ENCODE measurements around the gene DTNA. TPM values are rescaled to one million over a fixed set of nuclear protein-coding genes. Genes with fewer than 3 reads are reported as not detected.

DTNA gene
- polyA plus RNA-seq = 38.2 and 75.9 TPM in 2 replicates

DNA sequence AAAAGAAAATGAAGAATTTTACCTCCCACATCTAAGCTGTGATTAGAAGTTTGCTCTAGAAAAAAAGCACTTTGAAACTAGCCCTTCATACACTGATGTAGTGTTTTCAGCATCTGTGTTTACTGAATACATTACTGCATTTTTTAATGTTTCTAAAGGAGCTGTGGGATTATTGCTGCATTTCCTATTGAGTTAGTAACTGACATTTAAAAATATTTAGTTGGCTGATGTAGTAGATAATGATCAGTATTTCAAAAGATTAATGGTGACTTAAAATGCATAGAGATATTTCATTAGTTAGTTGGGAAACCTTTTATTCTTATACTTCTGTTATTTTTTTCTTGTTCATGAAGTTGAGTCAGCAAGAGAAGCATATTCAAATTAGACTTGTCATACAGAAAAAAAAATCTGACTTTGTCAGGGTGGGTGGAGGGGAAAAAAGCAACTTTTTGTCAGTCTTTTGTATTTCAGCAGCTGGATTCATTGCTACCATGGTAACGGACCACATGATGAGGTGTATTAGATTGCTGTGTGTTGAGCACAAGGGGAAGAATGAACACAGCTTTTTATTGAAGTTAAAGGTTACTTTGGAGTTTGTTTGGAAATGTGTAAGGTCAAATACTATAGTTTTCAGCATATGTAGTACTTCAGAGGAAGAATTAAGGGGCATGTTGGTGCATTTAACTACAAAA is at the start of gene DTNA:
TSS of gene DTNA (plus strand) at position 549 of the 692 bp plus-strand sequence. CDS start 45,679 bp downstream, outside the sequence.

Data from Purkinje cell (primary cell).